BE2C (cell line): ENCODE results near the gene CABLES1.

Experiments used
- DNase-seq: peaks from one replicate; pipeline ENCODE4 v3.0.0-alpha.2; 2020
- H3K27me3 ChIP-seq: fragments of 250-450 bp; sonication (Bioruptor Pico); 2 replicates; pipeline ENCODE4 v1.5.1; 2020; ENCODE audit warnings: mild to moderate bottlenecking
- H3K36me3 ChIP-seq: fragments of 250-450 bp; sonication (Bioruptor Pico); 2 replicates; pipeline ENCODE4 v1.5.1; 2020; ENCODE audit warnings: mild to moderate bottlenecking
- H3K4me1 ChIP-seq: fragments of 250-450 bp; sonication (Bioruptor Pico); 2 replicates; pipeline ENCODE4 v1.5.1; 2020
- H3K4me3 ChIP-seq: 2 replicates; pipeline ENCODE4 v1.5.1; 2011; ENCODE audit warnings: low read depth, low read length
- H3K9me3 ChIP-seq: fragments of 250-450 bp; sonication (Bioruptor Pico); 2 replicates; pipeline ENCODE4 v1.5.1; 2020
- TF ChIP-seq, protein P1 (sequence below): IDR thresholded peaks from 2 replicates; pipeline ENCODE4 v1.5.1; 2012; ENCODE audit warnings: mild to moderate bottlenecking, low read depth, low read length

Gene CABLES1

DNA sequence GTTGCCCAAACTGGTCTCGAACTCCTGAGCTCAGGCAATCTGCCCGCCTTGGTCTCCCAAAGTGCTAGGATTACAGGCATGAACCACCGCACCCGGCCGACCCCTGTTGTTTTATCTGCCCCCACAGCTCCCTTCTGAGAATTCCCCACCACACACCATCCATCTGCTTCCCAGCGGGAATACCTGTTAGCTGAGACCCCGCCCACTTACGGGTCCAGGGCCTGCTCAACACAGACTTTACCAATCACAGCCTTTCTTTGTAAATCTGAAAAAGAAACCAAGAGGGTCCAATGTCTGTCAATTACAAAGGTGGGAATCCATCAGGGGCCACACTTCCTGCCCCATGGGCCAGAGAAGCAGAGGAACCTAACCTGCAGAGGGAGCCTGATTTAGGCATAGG lies 14.2 kb upstream of the CABLES1 start:
- no peak for DNase-seq
- Histone ChIP-seq H3K9me3 (no peaks in the 10 kb centered on the region), H3K4me3 (no peak overlapping the region), H3K4me1 (no peaks in the 10 kb centered on the region), H3K36me3 (no peaks in the 10 kb centered on the region), H3K27me3 (no peaks in the 10 kb centered on the region)
- TF ChIP-seq, protein P1, sequence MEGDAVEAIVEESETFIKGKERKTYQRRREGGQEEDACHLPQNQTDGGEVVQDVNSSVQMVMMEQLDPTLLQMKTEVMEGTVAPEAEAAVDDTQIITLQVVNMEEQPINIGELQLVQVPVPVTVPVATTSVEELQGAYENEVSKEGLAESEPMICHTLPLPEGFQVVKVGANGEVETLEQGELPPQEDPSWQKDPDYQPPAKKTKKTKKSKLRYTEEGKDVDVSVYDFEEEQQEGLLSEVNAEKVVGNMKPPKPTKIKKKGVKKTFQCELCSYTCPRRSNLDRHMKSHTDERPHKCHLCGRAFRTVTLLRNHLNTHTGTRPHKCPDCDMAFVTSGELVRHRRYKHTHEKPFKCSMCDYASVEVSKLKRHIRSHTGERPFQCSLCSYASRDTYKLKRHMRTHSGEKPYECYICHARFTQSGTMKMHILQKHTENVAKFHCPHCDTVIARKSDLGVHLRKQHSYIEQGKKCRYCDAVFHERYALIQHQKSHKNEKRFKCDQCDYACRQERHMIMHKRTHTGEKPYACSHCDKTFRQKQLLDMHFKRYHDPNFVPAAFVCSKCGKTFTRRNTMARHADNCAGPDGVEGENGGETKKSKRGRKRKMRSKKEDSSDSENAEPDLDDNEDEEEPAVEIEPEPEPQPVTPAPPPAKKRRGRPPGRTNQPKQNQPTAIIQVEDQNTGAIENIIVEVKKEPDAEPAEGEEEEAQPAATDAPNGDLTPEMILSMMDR, result no peak

DNA sequence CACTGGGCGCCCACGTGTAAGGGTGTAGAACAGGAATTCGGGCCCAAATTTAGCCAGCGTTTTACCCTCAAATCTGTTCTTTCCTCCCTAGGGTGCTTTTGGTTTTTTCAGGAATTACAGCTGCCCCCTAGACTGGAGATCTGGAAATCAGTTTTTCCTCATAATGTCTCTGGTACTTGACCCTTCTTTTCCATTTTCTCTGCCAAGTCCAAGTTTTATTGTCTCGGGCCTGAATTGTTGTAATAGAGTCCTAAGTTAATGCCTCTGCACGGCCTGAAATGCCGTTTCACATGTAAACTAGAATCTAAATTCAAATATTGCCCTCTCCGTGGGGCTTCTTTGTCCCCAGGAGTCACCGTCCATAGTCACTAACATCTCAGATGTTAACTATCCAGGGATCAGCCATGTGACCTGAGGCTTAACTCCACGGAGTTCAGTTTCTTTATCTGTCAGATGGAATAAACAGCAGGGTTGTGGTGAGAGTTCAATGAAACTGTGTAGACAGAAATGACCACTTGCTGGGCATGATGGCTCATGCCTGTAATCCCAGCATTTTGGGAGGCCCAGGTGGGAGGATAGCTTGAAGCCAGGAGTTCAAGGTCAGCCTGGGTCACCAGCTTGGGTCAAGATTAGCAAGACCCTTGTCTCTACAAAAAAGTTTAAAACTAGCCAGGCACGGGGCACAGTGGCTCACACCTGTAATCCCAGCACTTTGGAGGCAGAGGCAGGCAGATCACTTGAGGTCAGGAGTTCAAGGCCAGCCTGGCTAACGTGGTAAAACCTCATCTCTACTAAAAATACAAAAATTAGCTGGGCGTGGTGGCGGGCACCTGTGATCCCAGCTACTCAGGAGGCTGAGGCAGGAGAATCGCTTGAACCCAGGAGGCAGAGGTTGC lies 12.7 kb upstream of the CABLES1 start:
- TF ChIP-seq, protein P1, result no peak
- H3K4me1 ChIP-seq, result no peaks in the 10 kb centered on the region
- no peak overlapping the region for H3K4me3 ChIP-seq
- H3K36me3 ChIP-seq, result no peaks in the 10 kb centered on the region
- no peaks in the 10 kb centered on the region for H3K9me3 ChIP-seq
- no peak for DNase-seq
- H3K27me3 ChIP-seq, result no peaks in the 10 kb centered on the region

DNA sequence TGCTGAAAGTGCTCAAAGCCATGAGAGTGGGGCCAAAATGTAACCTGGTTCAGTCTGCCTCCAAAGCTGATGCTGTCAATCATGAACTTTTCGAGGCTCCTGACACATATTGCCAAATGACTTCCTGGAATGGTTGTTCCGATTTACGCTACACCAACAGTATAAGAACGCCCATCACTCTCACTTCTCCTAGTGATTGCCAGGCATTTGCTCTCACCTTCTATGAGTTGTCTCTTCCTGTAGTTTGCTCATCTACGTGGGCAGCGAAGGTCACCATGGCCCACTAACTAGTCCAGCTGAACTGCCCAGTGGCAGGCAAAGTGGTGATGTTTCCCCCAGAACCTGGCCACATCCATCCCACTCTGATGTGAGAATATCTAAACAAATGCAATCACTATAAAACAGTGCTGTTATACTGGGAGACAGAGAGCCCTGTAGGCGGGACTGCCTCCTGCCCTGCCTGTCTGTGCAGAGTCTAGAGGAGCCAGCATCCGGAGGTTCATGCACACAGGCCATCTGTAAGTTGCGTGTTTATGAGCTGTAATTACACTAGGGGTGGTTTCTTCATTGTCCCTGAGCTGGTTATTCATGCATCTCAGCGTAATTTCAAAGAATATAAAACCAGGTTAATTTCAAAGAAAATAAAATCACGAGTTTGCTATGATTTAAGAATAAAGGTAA lies 8.8 kb upstream of the CABLES1 start:
- no peak for DNase-seq
- H3K27me3 ChIP-seq, result no peaks in the 10 kb centered on the region
- H3K4me1 ChIP-seq, result no peaks in the 10 kb centered on the region
- H3K36me3 ChIP-seq, result no peaks in the 10 kb centered on the region
- H3K4me3 ChIP-seq, result no peak overlapping the region
- H3K9me3 ChIP-seq, result no peaks in the 10 kb centered on the region
- TF ChIP-seq, protein P1, result no peak

DNA sequence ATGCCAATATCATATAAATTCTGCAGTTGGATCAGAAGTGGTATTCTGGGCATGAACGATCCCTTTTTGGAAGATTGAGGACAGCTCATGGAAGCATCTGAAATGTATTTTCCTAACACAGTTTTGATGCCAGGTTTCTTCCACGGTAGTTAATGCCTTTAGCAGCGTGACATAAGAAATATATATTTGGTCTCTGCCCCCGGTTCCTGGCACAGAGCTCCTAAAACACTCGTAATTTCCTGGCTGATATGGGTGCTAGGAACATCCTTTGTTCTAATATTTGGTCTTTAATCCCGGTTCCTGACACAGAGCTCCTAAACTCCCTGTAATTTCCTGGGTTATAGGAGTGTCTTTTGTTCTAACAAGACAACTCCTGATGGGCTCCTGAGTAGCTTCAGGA lies 8.2 kb upstream of the CABLES1 start:
- Histone ChIP-seq H3K27me3 (no peaks in the 10 kb centered on the region), H3K9me3 (no peaks in the 10 kb centered on the region), H3K4me3 (no peak overlapping the region), H3K36me3 (no peaks in the 10 kb centered on the region), H3K4me1 (no peaks in the 10 kb centered on the region)
- TF ChIP-seq, protein P1, result no peak
- no peak for DNase-seq

DNA sequence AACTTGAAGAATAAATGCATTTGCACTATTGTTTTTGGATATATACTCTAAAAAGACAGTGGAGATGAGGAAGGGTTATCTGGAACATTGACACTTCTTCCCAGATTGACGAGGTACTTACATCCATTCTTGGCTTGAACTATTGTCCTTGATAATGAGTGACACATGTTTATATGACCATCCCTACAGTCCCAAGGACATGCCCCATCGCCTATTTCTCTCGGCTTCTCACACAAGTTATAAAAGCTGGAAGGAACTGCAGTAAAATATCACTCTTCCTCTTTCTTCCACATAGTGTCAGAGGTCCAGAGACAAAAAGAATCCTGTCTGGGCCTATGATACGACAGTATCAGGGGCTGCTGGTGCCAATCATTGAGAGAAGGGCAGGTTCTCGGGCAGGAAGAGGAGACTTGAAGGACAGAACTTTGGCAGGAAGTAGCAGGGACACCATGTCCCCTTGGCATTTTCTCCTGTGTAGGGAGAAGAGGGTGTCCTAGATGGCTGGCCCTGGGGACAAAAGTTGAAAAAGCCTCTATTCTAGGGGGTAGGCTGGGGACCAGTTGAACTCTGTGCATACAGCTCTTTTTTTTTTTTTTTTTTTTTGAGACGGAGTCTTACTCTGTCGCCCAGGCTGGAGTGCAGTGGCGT lies 5.8 kb upstream of the CABLES1 start:
- H3K36me3 ChIP-seq, result no peaks in the 10 kb centered on the region
- no peaks in the 10 kb centered on the region for H3K4me1 ChIP-seq
- no peak for DNase-seq
- H3K9me3 ChIP-seq, result no peaks in the 10 kb centered on the region
- no peak overlapping the region for H3K4me3 ChIP-seq
- TF ChIP-seq, protein P1, result no peak
- no peaks in the 10 kb centered on the region for H3K27me3 ChIP-seq
